Nucleus accumbens (tissue), 56 donors: ENCODE data around the gene CRYBB2.
A peak's percentile ranks its signal among the peaks of the same experiment; 100 is the strongest.
"Not testable (repeated sequence)": the region's sequence is repeated elsewhere in the genome, so short reads cannot be mapped to it uniquely, and the experiment has no call there.

ENCODE experiments used
- DNase-seq, 56 donors: peaks; one replicate each; lab custom pipeline; 2025; lab: John Stamatoyannopoulos, UW

CRYBB2 gene

DNA sequence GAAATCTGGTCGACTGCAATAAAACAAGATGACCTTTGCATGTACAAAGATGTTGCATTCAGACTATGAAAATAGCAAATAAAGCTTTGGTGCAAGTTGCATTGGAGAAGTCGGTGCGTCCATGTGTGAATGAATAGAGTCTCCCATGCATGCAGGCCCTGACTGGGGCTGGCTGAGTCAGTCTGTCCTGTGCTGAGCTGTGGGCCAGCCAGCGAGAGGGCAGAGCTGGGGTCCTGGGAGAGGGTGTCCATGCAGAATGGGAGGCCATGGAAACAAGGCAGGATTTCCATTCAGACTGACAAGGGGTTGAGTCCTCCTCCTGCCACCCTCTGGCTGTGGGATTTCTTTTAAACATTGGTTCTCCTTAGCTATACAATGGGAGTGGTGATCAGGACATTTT lies 22.1 kb upstream of the CRYBB2 start:
- DNase-seq, result peak in 1 of 56 donors; percentile 7

DNA sequence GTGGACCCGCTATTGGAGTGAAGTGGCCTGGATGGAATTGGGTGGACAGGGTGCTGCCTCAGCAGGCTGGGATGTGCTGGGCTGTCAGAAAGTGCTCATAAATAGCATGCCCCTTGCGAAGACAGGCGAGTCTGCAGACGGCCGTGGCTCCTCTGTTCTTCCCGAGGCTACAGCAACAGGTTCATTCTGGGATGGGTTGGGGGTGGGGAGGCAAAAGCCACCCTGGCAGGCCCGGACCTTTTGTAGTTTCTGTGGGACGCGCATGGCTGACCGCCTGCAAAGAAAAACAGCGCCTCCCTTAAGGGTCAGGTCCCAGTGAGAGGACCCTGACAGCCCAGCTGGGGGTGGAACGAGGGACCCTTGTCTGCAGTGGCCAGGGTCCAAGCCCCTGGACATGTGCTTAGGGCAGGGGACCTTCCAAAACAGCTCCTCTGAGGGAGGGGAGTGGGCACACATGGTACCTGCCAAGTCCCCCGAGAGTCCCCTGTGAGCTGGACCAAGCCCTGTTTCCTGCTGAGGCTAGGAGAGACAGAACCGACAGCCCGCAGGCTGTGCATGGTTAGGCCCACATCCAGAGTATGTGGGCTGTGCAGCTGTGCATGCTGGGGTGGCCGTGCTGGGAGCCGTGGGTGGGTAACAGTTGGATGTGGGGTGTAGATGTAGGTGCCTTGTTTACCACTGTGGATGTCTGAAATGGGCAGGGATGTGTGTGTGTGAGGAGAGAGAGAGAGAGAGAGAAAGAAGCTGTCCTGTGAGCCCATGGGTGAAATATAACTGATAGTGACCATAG lies 19.5 kb upstream of the CRYBB2 start, which contains the start of gene CRYBB3:
Gene CRYBB3, plus strand, starts transcription at position 128 of the 790 bp plus-strand sequence. CDS start 1,539 bp downstream, outside the sequence.
- DNase-seq, result no peak

- no peak for DNase-seq
Measured at GRCh38 chr22:25200967-25201366, 18.5 kb upstream of the CRYBB2 start.

DNA sequence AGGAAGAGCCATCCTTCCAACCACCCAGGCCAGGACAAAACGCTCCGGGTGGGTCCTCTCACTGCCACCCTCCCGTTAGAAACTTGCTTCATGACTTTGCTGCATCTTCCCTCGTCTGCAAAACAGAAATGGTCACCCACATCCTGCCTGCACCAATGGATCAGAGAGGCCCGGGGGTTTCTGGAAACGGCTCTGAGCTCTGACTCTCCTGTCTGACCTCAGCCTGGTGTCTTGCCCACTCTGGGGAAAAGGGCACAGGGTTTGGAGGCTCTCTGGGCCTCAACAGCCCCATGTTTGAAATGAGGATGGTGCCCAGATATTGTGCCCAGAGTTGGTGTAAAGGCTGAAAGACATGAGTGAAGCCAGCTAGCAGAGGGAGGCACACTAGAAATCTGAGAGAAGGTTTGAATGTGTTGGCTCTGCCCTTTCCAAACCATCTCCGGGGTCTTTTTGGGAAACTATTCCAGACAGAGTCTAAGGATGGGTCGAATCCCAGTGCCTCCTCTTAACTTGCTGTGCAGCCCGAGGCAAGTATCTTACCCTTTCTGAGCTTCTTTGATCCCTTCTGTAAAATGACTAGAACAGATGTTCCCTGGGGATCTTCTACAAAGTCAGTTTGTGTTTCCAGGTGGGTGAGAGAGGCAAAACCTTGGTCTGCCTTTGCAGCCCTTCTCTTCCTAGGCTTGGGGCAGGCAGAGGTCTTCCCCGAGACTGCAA lies 17.7 kb upstream of the CRYBB2 start:
- DNase-seq, result no peak

- DNase-seq, result peak in 39 of 56 donors; percentile 1 to 71 (median 13)
Measured at GRCh38 chr22:25202290-25202921, 17.0 kb upstream of the CRYBB2 start.

DNA sequence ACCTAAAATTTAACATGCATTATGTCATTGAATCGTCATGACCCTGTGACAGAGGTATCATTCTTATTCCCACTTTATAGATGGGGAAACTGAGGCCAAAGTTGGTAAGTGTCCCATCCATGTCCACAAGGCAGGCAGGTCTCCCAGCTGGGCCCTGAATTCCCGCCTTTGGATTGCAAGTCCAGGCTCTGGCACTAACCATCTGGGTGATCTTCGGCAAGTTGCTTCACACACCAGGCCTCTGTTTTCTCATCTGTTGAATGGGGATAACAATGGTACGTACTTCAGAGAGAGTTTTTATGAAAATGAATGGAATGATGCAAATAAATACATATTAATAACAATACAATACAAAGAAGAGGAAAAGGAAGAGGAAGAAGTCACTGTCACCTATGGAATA lies 16.4 kb upstream of the CRYBB2 start:
- DNase-seq, result no peak

DNA sequence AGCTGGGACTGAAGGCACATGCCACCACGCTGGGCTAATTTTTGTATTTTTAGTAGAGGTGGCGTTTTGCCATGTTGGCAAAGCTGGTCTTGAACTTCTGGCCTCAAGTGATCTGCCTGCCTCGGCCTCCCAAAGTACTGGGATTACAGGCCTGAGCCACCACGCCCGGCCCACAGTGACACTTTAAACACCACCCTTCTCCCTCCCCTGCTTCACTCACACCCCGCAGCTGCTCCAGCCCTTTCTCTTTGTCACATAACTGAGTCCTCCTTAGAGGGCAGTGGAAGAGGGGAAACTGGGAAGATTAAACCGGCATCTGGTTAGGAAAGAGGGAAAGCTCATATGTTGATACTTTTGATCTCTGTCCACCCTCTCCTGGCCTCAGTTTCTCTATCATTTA lies 14.9 kb upstream of the CRYBB2 start:
- DNase-seq, result not testable (repeated sequence)

GRCh38 chr22:25205847-25206246 lies 13.6 kb upstream of the CRYBB2 start:
- no peak for DNase-seq

- no peak for DNase-seq
Measured at GRCh38 chr22:25206998-25207397, 12.4 kb upstream of the CRYBB2 start.

DNA sequence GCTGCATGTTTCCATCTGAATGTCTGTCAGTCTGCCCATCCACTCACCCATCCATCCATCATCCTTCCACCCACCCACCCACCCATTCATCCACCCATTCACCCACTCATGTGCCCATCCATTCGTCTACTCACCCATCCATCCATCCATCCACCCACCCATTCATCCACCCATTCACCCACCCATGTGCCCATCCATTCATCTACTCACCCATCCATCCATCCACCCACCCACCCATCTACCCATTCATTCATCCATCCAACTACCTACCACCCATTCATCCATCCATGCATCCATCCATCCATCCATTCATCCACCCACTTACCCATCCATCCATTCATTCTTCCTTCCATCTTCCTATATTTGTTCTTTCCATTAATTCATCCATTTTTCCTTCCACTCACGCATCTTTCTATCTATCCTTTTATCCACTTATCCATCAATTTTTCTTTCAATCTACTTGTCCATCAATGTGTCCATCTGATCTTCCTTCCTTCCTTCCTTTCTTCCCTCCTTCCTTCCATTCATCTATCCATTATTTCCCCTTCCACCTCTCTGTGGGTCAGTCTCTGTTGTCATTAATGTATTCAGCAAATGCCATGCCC lies 11.8 kb upstream of the CRYBB2 start:
- DNase-seq, result no peak

DNA sequence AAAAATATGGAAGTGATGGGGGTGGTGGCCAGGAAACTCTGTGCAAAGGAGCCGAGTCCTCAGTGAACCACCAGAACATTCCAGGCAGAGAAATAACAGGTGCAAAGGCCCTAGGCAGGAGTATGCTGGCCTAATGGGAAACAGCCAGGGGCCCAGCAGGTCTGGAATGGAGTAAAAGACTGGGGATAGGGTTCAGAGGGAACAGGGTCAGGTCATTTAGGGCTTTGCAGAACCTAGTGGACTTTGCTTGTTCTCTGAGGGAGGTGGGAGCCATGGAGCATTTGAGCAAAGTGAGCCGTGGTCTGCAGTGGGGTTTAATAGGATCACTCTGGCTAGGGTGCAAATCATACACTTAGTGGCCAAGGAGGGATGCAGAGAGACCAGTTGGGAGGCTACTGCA lies 11.1 kb upstream of the CRYBB2 start:
- DNase-seq, result no peak

DNA sequence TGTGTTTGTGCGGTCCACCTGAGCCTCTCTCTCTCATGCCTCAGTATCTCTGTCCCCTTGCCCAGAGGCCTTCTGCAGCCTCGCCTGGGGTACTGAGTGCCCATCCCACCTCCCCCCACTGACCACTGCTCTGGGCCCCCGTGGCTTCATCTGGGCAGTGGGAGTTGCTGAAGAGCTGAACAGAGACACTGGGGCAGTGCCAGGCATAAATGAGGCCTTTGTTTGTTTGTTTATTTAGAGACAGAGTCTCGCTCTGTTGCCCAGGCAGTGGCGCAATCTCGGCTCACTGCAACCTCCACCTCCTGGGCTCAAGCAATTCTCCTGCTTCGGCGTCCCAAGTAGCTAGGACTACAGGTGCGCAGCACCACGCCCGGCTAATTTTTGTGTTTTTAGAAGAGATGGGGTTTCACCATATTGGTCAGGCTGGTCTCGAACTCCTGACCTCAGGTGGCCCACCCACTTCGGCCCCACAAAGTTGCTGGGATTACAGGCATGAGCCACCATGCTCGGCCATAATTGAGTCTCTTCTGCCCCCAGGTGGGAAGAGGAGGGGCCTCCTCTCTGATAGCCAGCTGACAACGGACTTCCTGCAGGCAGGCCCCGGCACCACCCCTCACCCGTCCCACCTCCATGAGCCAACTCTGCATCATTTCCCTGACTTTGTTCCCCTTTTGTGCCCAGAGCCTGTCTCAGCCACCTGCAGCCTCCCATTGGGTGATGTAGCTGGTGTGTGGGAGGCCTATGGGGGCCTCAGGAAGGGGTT lies 10.5 kb upstream of the CRYBB2 start:
- no peak for DNase-seq

DNA sequence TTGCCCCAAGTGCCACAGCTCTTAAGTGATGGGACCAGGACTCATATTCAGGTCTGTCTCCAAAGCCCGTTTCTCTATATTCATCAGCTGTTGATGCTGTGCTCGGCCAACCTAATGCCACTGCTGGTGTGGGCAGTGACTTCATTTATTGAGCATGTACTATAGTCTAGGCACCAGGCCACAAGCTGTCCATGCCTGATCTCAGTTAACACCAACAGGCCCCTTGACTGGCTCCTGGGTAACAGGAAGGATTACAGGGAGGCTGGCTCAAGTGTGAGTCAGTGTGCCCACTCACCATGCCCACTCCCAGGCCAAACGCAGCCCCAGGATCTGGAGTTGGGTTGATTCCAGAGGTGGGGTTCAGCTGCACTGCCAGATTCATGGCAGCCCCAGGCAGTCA lies 8.6 kb upstream of the CRYBB2 start:
- DNase-seq, result no peak

- DNase-seq, result no peak
Measured at GRCh38 chr22:25212337-25212736, 7.1 kb upstream of the CRYBB2 start.

DNA sequence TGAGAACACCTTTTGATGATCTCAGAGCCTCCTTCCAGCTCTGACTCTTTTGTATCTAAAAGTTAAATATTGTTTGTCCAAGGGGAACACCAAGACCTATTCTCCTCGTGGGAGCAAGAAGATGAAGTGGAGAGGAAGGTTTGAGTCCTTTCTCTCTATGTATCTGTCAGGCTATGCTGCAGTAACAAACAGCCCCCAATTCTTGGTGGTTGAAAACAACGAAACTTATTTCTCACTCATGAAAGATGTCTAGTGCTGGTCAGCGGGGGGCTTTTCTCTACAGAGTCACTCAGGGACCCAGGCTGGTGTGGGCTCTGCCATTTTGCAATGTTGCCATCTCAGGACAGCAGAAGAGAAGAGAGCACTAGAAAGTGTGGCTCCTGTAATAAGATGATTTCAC lies 6.2 kb upstream of the CRYBB2 start:
- no peak for DNase-seq

GRCh38 chr22:25216230-25216629 lies 3.2 kb upstream of the CRYBB2 start:
- DNase-seq, result no peak

GRCh38 chr22:25219948-25220442 lies 556 bp downstream of the CRYBB2 start:
- peak in 3 of 56 donors; percentile 0 to 12 (median 2) for DNase-seq

DNA sequence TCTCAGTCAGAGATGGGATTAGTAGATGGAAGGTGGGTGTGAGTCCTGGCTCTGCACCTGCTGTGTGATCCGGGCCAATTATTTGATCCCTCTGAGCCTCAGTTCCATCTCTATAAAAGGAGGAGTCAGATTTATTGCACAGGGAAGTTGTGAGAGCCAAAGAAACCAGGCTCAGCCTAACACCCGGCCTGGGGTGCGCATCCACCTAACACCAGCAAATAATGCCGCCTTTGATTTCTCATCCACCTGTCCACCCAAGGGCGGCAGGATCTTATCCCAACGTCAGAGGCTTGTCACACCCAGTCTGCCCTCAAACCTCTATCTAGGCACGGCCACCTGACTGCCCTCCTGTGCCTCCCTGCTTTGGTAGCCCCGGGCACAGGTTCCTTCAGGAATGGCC lies 2.4 kb downstream of the CRYBB2 start:
- no peak for DNase-seq

GRCh38 chr22:25223269-25223850 lies 3.9 kb downstream of the CRYBB2 start:
- no peak for DNase-seq

DNA sequence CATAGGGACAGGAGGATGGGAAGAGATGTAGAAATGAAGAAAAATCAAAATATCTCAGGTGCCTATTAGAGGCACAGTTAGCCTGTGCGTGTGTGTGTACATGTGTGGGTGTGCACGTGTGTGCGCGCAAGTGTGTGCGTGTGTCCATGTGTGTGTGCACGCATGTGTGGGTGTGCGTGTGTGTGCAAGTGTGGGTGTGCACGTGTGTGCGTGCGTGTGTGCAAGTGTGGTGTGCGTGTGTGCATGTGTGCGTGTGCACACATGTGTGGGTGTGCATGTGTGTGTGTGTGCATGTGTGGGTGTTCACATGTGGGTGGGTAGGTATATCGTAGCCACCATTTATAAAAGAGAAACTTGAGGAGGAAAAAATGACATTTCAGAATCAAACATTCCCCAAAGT lies 9.4 kb downstream of the CRYBB2 start:
- no peak for DNase-seq
